Left lobe of liver (tissue), 2 donors: ENCODE measurements around the gene STARD4. TPM values are rescaled to one million over a fixed set of nuclear protein-coding genes. Genes with fewer than 3 reads are reported as not detected.

Experiments used
- ATAC-seq: fragments of 200-7000 bp; cut with Tn5 transposase; one replicate; pipeline ENCODE4 v1.9.1; 2020; ENCODE audit warnings: mild to moderate bottlenecking, moderate library complexity
- DNase-seq: peaks from one replicate; pipeline ENCODE4 v3.0.0-alpha.2; 2020; ENCODE audit warnings: low spot score
- total RNA-seq: library from RNA; stranded (reverse); gene quantifications from one replicate; pipeline ENCODE4 v1.2.1, GENCODE V29; 2021
- donor health status: DM: no; HTN: no; CAD: no; lungs with moderate emphysema.
- donor health status: DM: no; HTN: yes; CAD: no.

The STARD4 gene
- total RNA-seq = 8.2 TPM

- ATAC-seq (peak; percentile 94), DNase-seq (peak; percentile 97)
Measured at GRCh38 chr5:111512375-111513130, at the start of gene STARD4. STARD4 (minus strand) TSS chr5:111512535; CDS start chr5:111507433, 5,102 bp downstream.

- no peak for ATAC-seq
- no peak for DNase-seq
Measured at GRCh38 chr5:111559680-111560079, 47.3 kb upstream of the STARD4 start.

- DNase-seq (no peak), ATAC-seq (no peak)
Measured at GRCh38 chr5:111557686-111558085, 45.4 kb upstream of the STARD4 start.

GRCh38 chr5:111557111-111557510, 44.8 kb upstream of the STARD4 start:
- no peak for ATAC-seq
- DNase-seq = no peak

GRCh38 chr5:111556501-111556900, 44.2 kb upstream of the STARD4 start:
- DNase-seq = no peak
- no peak for ATAC-seq

- DNase-seq = no peak
Measured at GRCh38 chr5:111555760-111556159, 43.4 kb upstream of the STARD4 start.

GRCh38 chr5:111553868-111554267, 41.5 kb upstream of the STARD4 start:
- ATAC-seq (no peak), DNase-seq (no peak)

More at GRCh38 chr5:111555760-111556159, 43.4 kb upstream of the STARD4 start:
- no peak for ATAC-seq

- ATAC-seq = no peak
- DNase-seq = no peak
Measured at GRCh38 chr5:111552896-111553295, 40.6 kb upstream of the STARD4 start.

- DNase-seq (no peak), ATAC-seq (no peak)
Measured at GRCh38 chr5:111552492-111552891, 40.2 kb upstream of the STARD4 start.

GRCh38 chr5:111551569-111552275, 39.4 kb upstream of the STARD4 start:
- no peak for ATAC-seq
- DNase-seq = no peak

GRCh38 chr5:111551161-111551560, 38.8 kb upstream of the STARD4 start:
- DNase-seq (no peak), ATAC-seq (peak; percentile 18)

GRCh38 chr5:111550282-111551020, 38.1 kb upstream of the STARD4 start:
- ATAC-seq (peak; percentile 95), DNase-seq (peak; percentile 61)

- ATAC-seq (peak; percentile 73), DNase-seq (no peak)
Measured at GRCh38 chr5:111548992-111549649, 36.8 kb upstream of the STARD4 start.

GRCh38 chr5:111548348-111548950, 36.1 kb upstream of the STARD4 start:
- ATAC-seq (no peak), DNase-seq (no peak)

- no peak for ATAC-seq
- DNase-seq = no peak
Measured at GRCh38 chr5:111545031-111545430, 32.7 kb upstream of the STARD4 start.

GRCh38 chr5:111537141-111538024, 25.0 kb upstream of the STARD4 start:
- ATAC-seq (no peak), DNase-seq (no peak)

GRCh38 chr5:111535879-111536549, 23.7 kb upstream of the STARD4 start:
- ATAC-seq = no peak

GRCh38 chr5:111532886-111533582, 20.7 kb upstream of the STARD4 start:
- no peak for DNase-seq
- ATAC-seq = no peak

More at GRCh38 chr5:111535879-111536549, 23.7 kb upstream of the STARD4 start:
- DNase-seq = no peak
